Fibroblast of skin of left quadriceps (primary cell): ENCODE measurements around the gene DOCK1.

ENCODE experiments used
- DNase-seq, 2 experiments: peaks; one replicate each; pipeline ENCODE4 v3.0.0-alpha.2; 2013; ENCODE audit warnings: low read depth in 2 of 2

Gene DOCK1

GRCh38 chr10:127216274-127216673 lies 311.0 kb downstream of the DOCK1 start:
- DNase-seq, result no peak

GRCh38 chr10:127216786-127217185 lies 311.6 kb downstream of the DOCK1 start:
- no peak for DNase-seq

- DNase-seq, result no peak
Measured at GRCh38 chr10:127218658-127219057, 313.4 kb downstream of the DOCK1 start.

- no peak for DNase-seq
Measured at GRCh38 chr10:127221281-127221680, 316.1 kb downstream of the DOCK1 start.

- no peak for DNase-seq
Measured at GRCh38 chr10:127227027-127227426, 321.8 kb downstream of the DOCK1 start.

GRCh38 chr10:127227663-127228062 lies 322.4 kb downstream of the DOCK1 start:
- DNase-seq, result no peak

GRCh38 chr10:127228195-127228787 lies 323.1 kb downstream of the DOCK1 start:
- DNase-seq, result no peak

GRCh38 chr10:127234306-127234800 lies 329.1 kb downstream of the DOCK1 start:
- no peak for DNase-seq

GRCh38 chr10:127236266-127236665 lies 331.0 kb downstream of the DOCK1 start:
- no peak for DNase-seq

- DNase-seq, result no peak
Measured at GRCh38 chr10:127242914-127243313, 337.7 kb downstream of the DOCK1 start.

- no peak for DNase-seq
Measured at GRCh38 chr10:127243490-127244272, 338.5 kb downstream of the DOCK1 start.

- no peak for DNase-seq
Measured at GRCh38 chr10:127245456-127245855, 340.2 kb downstream of the DOCK1 start.

GRCh38 chr10:127250031-127250430 lies 344.8 kb downstream of the DOCK1 start:
- no peak for DNase-seq

GRCh38 chr10:127252818-127253217 lies 347.6 kb downstream of the DOCK1 start:
- no peak for DNase-seq

- no peak for DNase-seq
Measured at GRCh38 chr10:127254276-127254675, 349.0 kb downstream of the DOCK1 start.

GRCh38 chr10:127257395-127257794 lies 352.2 kb downstream of the DOCK1 start:
- DNase-seq, result no peak

- no peak for DNase-seq
Measured at GRCh38 chr10:127259347-127259746, 354.1 kb downstream of the DOCK1 start.

GRCh38 chr10:127262606-127263005 lies 357.4 kb downstream of the DOCK1 start:
- no peak for DNase-seq

GRCh38 chr10:127265288-127265687 lies 360.1 kb downstream of the DOCK1 start:
- DNase-seq, result no peak

- DNase-seq, result no peak
Measured at GRCh38 chr10:127266431-127266830, 361.2 kb downstream of the DOCK1 start.

- DNase-seq, result no peak
Measured at GRCh38 chr10:127267442-127267841, 362.2 kb downstream of the DOCK1 start.

- DNase-seq, result no peak
Measured at GRCh38 chr10:127272076-127272475, 366.8 kb downstream of the DOCK1 start.

- DNase-seq, result no peak
Measured at GRCh38 chr10:127275272-127275671, 370.0 kb downstream of the DOCK1 start.
